ENCODE results near the gene SCARB1.

- TF ChIP-seq POLR2A (IDR thresholded peaks at IDR 0.05; ENCODE audit: low read depth) (no peak), CTCF (IDR thresholded peaks at IDR 0.05) (no peak), POLR2AphosphoS5 (IDR thresholded peaks at IDR 0.05) (no peak), EP300 (IDR thresholded peaks at IDR 0.05) (no peak)
Observed at GRCh38 chr12:124753993-124754392, 109.7 kb downstream of the SCARB1 start.

All from esophagus muscularis mucosa (tissue), 4 donors.